A673 (cell line): ENCODE data around the gene KCNE4.

Source experiments
- CTCF ChIP-seq: fragments of 300-800, 200-600 bp; sonication (generic); conservative IDR thresholded peaks from 2 replicates; pipeline ENCODE4 v1.5.1; 2017; ENCODE audit warnings: low read depth, mild to moderate bottlenecking, antibody characterized with exemption, low read length, moderate library complexity, mixed read lengths
- EZH2 ChIP-seq: fragments of 200-600 bp; sonication (generic); IDR thresholded peaks from 2 replicates; pipeline ENCODE4 v1.6.1; 2017; ENCODE audit warnings: borderline replicate concordance, low read depth, mild to moderate bottlenecking, mixed read lengths, antibody characterized with exemption, low read length; ENCODE audit not compliant: poor library complexity, severe bottlenecking

DNA sequence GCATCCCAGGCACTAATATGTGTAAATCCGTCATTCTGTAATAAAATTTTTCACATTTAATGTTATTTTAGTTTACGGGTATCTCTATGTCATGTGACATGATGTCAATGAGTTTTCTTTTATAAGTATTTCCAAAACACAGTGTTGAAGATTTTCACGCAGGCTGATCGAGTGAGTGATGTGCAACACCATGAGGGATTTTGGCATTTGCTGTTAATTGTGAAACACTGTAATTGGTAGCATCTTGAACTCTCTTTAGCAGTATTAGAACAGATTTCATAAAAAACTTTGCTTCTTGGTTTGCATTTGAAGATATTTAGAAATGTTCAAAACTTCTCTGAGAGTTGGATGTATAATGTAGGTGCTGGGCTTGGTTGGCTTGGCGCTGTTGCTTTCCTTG lies 35.5 kb downstream of the KCNE4 start:
- no peak for TF ChIP-seq CTCF
- no peak for TF ChIP-seq EZH2
